DOHH2 (cell line): ENCODE data around the gene RBM33.

ENCODE experiments used
- CTCF ChIP-seq: fragments of 200-600 bp; sonication (generic); IDR thresholded peaks from one replicate; pipeline ENCODE4 v1.5.1; 2014; ENCODE audit warnings: antibody characterized with exemption, mild to moderate bottlenecking, low read depth, low read length; ENCODE audit not compliant: poor library complexity, severe bottlenecking
- EZH2phosphoT487 ChIP-seq: fragments of 200-600 bp; sonication (generic); IDR thresholded peaks from 2 replicates; pipeline ENCODE4 v1.6.1; 2017; ENCODE audit warnings: borderline replicate concordance, mild to moderate bottlenecking, antibody characterized with exemption, low read length, moderate library complexity, mixed read lengths

GRCh38 chr7:155685791-155686160 is 41.3 kb downstream of the RBM33 start:
- TF ChIP-seq CTCF (no peak), EZH2phosphoT487 (no peak)
